HEK293 (cell line): ENCODE data around the gene BTK.
A peak's percentile ranks its signal among the peaks of the same experiment; 100 is the strongest.

Source experiments
- GLIS2 ChIP-seq: fragments of 450-650 bp; formaldehyde crosslinking; IDR thresholded peaks from 2 replicates; pipeline ENCODE4 v1.5.1; 2016; ENCODE audit warnings: missing biosample characterization, missing genetic modification characterization
- HIC1 ChIP-seq: fragments of 450-650 bp; formaldehyde crosslinking; IDR thresholded peaks from 2 replicates; pipeline ENCODE4 v1.5.1; 2016; ENCODE audit warnings: missing biosample characterization, missing genetic modification characterization
- HOXC10 ChIP-seq: sonication (generic); formaldehyde crosslinking; IDR thresholded peaks from 2 replicates; pipeline ENCODE4 v1.8.1; 2023; ENCODE audit warnings: mild to moderate bottlenecking, missing genetic modification reagents
- HOXD13 ChIP-seq: sonication (generic); formaldehyde crosslinking; IDR thresholded peaks from 2 replicates; pipeline ENCODE4 v1.8.0; 2022; ENCODE audit warnings: missing genetic modification reagents, borderline replicate concordance
- IKZF3 ChIP-seq: fragments of 450-650 bp; IDR thresholded peaks from 2 replicates; pipeline ENCODE4 v1.5.0; 2018; ENCODE audit warnings: missing biosample characterization, mild to moderate bottlenecking, missing genetic modification characterization, moderate library complexity
- SCRT1 ChIP-seq: fragments of 450-650 bp; formaldehyde crosslinking; IDR thresholded peaks from 2 replicates; pipeline ENCODE4 v1.5.1; 2016; ENCODE audit warnings: missing biosample characterization, missing genetic modification characterization, borderline replicate concordance
- ZBTB1 ChIP-seq: fragments of 450-650 bp; formaldehyde crosslinking; IDR thresholded peaks from 2 replicates; pipeline ENCODE4 v1.5.1; 2016; ENCODE audit warnings: missing biosample characterization, missing genetic modification characterization
- ZBTB21 ChIP-seq: fragments of 450-650 bp; formaldehyde crosslinking; IDR thresholded peaks from 2 replicates; pipeline ENCODE4 v1.5.1; 2017; ENCODE audit warnings: missing biosample characterization, missing genetic modification characterization
- ZBTB48 ChIP-seq: fragments of 450-650 bp; formaldehyde crosslinking; IDR thresholded peaks from 2 replicates; pipeline ENCODE4 v1.5.1; 2016; ENCODE audit warnings: missing biosample characterization, missing genetic modification characterization
- ZNF132 ChIP-seq: fragments of 450-650 bp; formaldehyde crosslinking; IDR thresholded peaks from 2 replicates; pipeline ENCODE4 v1.5.1; 2017; ENCODE audit warnings: missing biosample characterization, missing genetic modification characterization, borderline replicate concordance
- ZNF155 ChIP-seq: fragments of 450-650 bp; formaldehyde crosslinking; IDR thresholded peaks from 2 replicates; pipeline ENCODE4 v1.5.1; 2016; ENCODE audit warnings: missing biosample characterization, missing genetic modification characterization
- ZNF18 ChIP-seq: fragments of 450-650 bp; formaldehyde crosslinking; IDR thresholded peaks from 2 replicates; pipeline ENCODE4 v1.5.1; 2016; ENCODE audit warnings: missing biosample characterization, missing genetic modification characterization
- ZNF23 ChIP-seq: fragments of 450-650 bp; formaldehyde crosslinking; IDR thresholded peaks from 2 replicates; pipeline ENCODE4 v1.5.1; 2016; ENCODE audit warnings: missing biosample characterization, missing genetic modification characterization, borderline replicate concordance
- ZNF24 ChIP-seq: fragments of 450-650 bp; formaldehyde crosslinking; IDR thresholded peaks from 2 replicates; pipeline ENCODE4 v1.5.1; 2016; ENCODE audit warnings: missing biosample characterization, missing genetic modification characterization
- ZNF292 ChIP-seq: fragments of 450-650 bp; formaldehyde crosslinking; IDR thresholded peaks from 2 replicates; pipeline ENCODE4 v1.5.1; 2016; ENCODE audit warnings: low read depth, missing biosample characterization, missing genetic modification characterization, borderline replicate concordance
- ZNF324 ChIP-seq: fragments of 450-650 bp; formaldehyde crosslinking; IDR thresholded peaks from 2 replicates; pipeline ENCODE4 v1.5.1; 2016; ENCODE audit warnings: missing biosample characterization, missing genetic modification characterization
- ZNF426 ChIP-seq: fragments of 450-650 bp; formaldehyde crosslinking; IDR thresholded peaks from 2 replicates; pipeline ENCODE4 v1.5.1; 2017; ENCODE audit warnings: missing biosample characterization, missing genetic modification characterization, mild to moderate bottlenecking, inconsistent platforms, moderate library complexity
- ZNF501 ChIP-seq: fragments of 450-650 bp; formaldehyde crosslinking; IDR thresholded peaks from 2 replicates; pipeline ENCODE4 v1.5.1; 2016; ENCODE audit warnings: missing biosample characterization, missing genetic modification characterization
- ZNF530 ChIP-seq: fragments of 450-650 bp; formaldehyde crosslinking; IDR thresholded peaks from 2 replicates; pipeline ENCODE4 v1.5.1; 2016; ENCODE audit warnings: low read depth, missing biosample characterization, missing genetic modification characterization
- ZNF629 ChIP-seq: fragments of 450-650 bp; formaldehyde crosslinking; IDR thresholded peaks from 2 replicates; pipeline ENCODE4 v1.5.1; 2017; ENCODE audit warnings: missing biosample characterization, missing genetic modification characterization
- ZNF660 ChIP-seq: fragments of 450-650 bp; IDR thresholded peaks from 2 replicates; pipeline ENCODE4 v1.5.1; 2018; ENCODE audit warnings: missing biosample characterization, mild to moderate bottlenecking, missing genetic modification characterization
- ZNF707 ChIP-seq: fragments of 450-650 bp; formaldehyde crosslinking; IDR thresholded peaks from 2 replicates; pipeline ENCODE4 v1.5.1; 2016; ENCODE audit warnings: missing biosample characterization, missing genetic modification characterization
- TF ChIP-seq, protein P1 (sequence below): fragments of 450-650 bp; formaldehyde crosslinking; IDR thresholded peaks from 2 replicates; pipeline ENCODE4 v1.5.1; 2016; ENCODE audit warnings: missing biosample characterization, missing genetic modification characterization
- TF ChIP-seq, protein P2 (sequence below): fragments of 450-650 bp; formaldehyde crosslinking; conservative IDR thresholded peaks from 2 replicates; pipeline ENCODE4 v1.5.1; 2016; ENCODE audit warnings: low read depth, missing biosample characterization, missing genetic modification characterization
- TF ChIP-seq, protein P3 (sequence below): fragments of 450-650 bp; IDR thresholded peaks from 2 replicates; pipeline ENCODE4 v1.5.1; 2018; ENCODE audit warnings: missing biosample characterization, mild to moderate bottlenecking, missing genetic modification characterization
- TF ChIP-seq, protein P4 (sequence below): fragments of 450-650 bp; formaldehyde crosslinking; IDR thresholded peaks from 2 replicates; pipeline ENCODE4 v1.5.1; 2016; ENCODE audit warnings: missing biosample characterization, missing genetic modification characterization

Gene BTK

GRCh38 chrX:101407748-101408531 is 21.9 kb upstream of the BTK start, which contains the start of the genes GLA and HNRNPH2 (continued):
- TF ChIP-seq HIC1 (tag by site-specific recombination) (no peak), ZNF23 (tag by site-specific recombination) (no peak), ZBTB1 (tag by site-specific recombination) (no peak), ZNF132 (tag by site-specific recombination) (no peak), HOXC10 (0 out of 2 replicates have a peak, but pooled peaks have one; percentile 61), ZNF660 (tag by site-specific recombination) (peak; percentile 24), ZNF18 (peak; percentile 83), HOXD13 (CRISPR knock-in tag) (peak; percentile 70; the same call in 1 of the 2 replicates), ZNF707 (tag by site-specific recombination) (no peak), ZNF24 (tag by site-specific recombination) (peak; percentile 100), ZNF501 (tag by site-specific recombination) (peak; percentile 92), GLIS2 (no peak; the same call in 1 of the 2 replicates), ZNF426 (tag by site-specific recombination) (no peak), ZBTB48 (tag by site-specific recombination) (0 out of 2 replicates have a peak, but pooled peaks have one; percentile 2), SCRT1 (tag by site-specific recombination) (no peak), ZNF629 (tag by site-specific recombination) (peak; percentile 99), ZNF530 (tag by site-specific recombination) (no peak), ZNF155 (no peak), ZNF324 (tag by site-specific recombination) (peak; percentile 96), ZNF292 (tag by site-specific recombination) (no peak), ZBTB21 (peak; percentile 99), IKZF3 (tag by site-specific recombination) (0 out of 2 replicates have a peak, but pooled peaks have one; percentile 53)
- TF ChIP-seq, protein P1, sequence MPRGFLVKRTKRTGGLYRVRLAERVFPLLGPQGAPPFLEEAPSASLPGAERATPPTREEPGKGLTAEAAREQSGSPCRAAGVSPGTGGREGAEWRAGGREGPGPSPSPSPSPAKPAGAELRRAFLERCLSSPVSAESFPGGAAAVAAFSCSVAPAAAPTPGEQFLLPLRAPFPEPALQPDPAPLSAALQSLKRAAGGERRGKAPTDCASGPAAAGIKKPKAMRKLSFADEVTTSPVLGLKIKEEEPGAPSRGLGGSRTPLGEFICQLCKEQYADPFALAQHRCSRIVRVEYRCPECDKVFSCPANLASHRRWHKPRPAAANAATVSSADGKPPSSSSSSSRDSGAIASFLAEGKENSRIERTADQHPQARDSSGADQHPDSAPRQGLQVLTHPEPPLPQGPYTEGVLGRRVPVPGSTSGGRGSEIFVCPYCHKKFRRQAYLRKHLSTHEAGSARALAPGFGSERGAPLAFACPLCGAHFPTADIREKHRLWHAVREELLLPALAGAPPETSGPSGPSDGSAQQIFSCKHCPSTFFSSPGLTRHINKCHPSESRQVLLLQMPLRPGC (tag by site-specific recombination): peak; percentile 96
- TF ChIP-seq, protein P2, sequence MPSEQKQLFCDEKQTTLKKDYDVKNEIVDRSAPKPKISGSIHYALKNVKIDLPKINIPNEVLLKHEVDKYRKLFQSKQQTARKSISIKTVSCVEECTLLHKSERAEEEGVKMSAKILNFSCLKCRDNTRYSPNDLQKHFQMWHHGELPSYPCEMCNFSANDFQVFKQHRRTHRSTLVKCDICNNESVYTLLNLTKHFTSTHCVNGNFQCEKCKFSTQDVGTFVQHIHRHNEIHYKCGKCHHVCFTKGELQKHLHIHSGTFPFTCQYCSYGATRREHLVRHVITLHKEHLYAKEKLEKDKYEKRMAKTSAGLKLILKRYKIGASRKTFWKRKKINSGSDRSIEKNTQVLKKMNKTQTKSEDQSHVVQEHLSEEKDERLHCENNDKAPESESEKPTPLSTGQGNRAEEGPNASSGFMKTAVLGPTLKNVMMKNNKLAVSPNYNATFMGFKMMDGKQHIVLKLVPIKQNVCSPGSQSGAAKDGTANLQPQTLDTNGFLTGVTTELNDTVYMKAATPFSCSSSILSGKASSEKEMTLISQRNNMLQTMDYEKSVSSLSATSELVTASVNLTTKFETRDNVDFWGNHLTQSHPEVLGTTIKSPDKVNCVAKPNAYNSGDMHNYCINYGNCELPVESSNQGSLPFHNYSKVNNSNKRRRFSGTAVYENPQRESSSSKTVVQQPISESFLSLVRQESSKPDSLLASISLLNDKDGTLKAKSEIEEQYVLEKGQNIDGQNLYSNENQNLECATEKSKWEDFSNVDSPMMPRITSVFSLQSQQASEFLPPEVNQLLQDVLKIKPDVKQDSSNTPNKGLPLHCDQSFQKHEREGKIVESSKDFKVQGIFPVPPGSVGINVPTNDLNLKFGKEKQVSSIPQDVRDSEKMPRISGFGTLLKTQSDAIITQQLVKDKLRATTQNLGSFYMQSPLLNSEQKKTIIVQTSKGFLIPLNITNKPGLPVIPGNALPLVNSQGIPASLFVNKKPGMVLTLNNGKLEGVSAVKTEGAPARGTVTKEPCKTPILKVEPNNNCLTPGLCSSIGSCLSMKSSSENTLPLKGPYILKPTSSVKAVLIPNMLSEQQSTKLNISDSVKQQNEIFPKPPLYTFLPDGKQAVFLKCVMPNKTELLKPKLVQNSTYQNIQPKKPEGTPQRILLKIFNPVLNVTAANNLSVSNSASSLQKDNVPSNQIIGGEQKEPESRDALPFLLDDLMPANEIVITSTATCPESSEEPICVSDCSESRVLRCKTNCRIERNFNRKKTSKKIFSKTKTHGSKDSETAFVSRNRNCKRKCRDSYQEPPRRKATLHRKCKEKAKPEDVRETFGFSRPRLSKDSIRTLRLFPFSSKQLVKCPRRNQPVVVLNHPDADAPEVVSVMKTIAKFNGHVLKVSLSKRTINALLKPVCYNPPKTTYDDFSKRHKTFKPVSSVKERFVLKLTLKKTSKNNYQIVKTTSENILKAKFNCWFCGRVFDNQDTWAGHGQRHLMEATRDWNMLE: peak; percentile 57; the same call in 1 of the 2 replicates
- TF ChIP-seq, protein P3, sequence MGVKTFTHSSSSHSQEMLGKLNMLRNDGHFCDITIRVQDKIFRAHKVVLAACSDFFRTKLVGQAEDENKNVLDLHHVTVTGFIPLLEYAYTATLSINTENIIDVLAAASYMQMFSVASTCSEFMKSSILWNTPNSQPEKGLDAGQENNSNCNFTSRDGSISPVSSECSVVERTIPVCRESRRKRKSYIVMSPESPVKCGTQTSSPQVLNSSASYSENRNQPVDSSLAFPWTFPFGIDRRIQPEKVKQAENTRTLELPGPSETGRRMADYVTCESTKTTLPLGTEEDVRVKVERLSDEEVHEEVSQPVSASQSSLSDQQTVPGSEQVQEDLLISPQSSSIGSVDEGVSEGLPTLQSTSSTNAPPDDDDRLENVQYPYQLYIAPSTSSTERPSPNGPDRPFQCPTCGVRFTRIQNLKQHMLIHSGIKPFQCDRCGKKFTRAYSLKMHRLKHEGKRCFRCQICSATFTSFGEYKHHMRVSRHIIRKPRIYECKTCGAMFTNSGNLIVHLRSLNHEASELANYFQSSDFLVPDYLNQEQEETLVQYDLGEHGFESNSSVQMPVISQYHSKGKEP (tag by site-specific recombination): no peak
- TF ChIP-seq, protein P4, sequence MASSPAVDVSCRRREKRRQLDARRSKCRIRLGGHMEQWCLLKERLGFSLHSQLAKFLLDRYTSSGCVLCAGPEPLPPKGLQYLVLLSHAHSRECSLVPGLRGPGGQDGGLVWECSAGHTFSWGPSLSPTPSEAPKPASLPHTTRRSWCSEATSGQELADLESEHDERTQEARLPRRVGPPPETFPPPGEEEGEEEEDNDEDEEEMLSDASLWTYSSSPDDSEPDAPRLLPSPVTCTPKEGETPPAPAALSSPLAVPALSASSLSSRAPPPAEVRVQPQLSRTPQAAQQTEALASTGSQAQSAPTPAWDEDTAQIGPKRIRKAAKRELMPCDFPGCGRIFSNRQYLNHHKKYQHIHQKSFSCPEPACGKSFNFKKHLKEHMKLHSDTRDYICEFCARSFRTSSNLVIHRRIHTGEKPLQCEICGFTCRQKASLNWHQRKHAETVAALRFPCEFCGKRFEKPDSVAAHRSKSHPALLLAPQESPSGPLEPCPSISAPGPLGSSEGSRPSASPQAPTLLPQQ (tag by site-specific recombination): peak; percentile 84; the same call in 1 of the 2 replicates
